HCT116 (cell line): ENCODE measurements around the gene BAG2.

Source experiments
- CEBPB ChIP-seq: IDR thresholded peaks from 2 replicates; pipeline ENCODE4 v1.6.1; 2012; ENCODE audit warnings: low read depth
- EZH2phosphoT487 ChIP-seq: fragments of 200-600 bp; IDR thresholded peaks from 2 replicates; pipeline ENCODE4 v1.6.1; 2018; ENCODE audit warnings: antibody characterized with exemption, borderline replicate concordance
- POLR2A ChIP-seq: IDR thresholded peaks from 2 replicates; pipeline ENCODE4 v1.7.0; 2011; ENCODE audit warnings: borderline replicate concordance; ENCODE audit not compliant: insufficient read depth, insufficient read length; ENCODE audit errors: extremely low read depth
- POLR2AphosphoS5 ChIP-seq: IDR thresholded peaks from 2 replicates; pipeline ENCODE4 v1.6.1; 2011; ENCODE audit warnings: mild to moderate bottlenecking, low read depth, low read length, moderate library complexity
- SIN3A ChIP-seq: IDR thresholded peaks from 2 replicates; pipeline ENCODE4 v1.6.1; 2012; ENCODE audit warnings: low read depth
- YY1 ChIP-seq: IDR thresholded peaks from 2 replicates; pipeline ENCODE4 v1.6.1; 2011; ENCODE audit warnings: low read length, low read depth, moderate library complexity, mild to moderate bottlenecking; ENCODE audit not compliant: insufficient replicate concordance; ENCODE audit errors: extremely low read depth
- TF ChIP-seq, protein P1 (sequence below), 3 experiments: fragments of 200-600 bp in 1 of 3; sonication (generic) in 1 of 3; IDR thresholded peaks in 2 of 3; conservative IDR thresholded peaks in 1 of 3; 2 replicates each; pipeline ENCODE4 v1.5.1; 2012 to 2017; ENCODE audit warnings: low read depth in 2 of 3, low read length in 2 of 3, antibody characterized with exemption in 1 of 3, borderline replicate concordance in 1 of 3, control low read depth in 1 of 3, mild to moderate bottlenecking in 1 of 3, mixed read lengths in 1 of 3, mixed run types in 1 of 3, moderate library complexity in 1 of 3; ENCODE audit not compliant: insufficient read depth in 1 of 3

DNA sequence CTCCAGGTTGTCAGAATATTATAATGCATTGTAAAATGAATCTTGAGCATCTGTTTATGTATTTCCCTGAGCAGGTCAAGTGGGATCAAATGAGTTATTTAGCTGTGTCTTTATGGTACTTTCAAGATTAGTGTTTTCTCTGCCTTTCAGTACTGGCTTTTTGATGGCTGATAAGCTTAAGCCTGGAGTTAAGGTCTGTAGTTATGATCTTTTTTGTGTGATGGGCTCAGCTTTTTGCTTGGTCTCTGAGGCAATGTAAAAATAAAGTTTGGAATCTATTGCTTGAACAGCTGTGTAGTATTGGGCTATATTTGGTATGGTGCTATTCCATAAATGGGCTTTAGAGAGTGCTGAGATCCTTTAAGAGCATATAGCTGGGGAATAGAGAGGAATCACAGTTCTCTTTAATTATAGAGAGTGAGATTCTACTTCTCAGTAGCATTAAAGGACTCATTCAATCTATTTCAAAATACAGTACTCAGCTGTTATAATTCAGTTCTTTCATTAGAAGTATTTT lies 41.4 kb upstream of the BAG2 start:
- TF ChIP-seq, protein P1, sequence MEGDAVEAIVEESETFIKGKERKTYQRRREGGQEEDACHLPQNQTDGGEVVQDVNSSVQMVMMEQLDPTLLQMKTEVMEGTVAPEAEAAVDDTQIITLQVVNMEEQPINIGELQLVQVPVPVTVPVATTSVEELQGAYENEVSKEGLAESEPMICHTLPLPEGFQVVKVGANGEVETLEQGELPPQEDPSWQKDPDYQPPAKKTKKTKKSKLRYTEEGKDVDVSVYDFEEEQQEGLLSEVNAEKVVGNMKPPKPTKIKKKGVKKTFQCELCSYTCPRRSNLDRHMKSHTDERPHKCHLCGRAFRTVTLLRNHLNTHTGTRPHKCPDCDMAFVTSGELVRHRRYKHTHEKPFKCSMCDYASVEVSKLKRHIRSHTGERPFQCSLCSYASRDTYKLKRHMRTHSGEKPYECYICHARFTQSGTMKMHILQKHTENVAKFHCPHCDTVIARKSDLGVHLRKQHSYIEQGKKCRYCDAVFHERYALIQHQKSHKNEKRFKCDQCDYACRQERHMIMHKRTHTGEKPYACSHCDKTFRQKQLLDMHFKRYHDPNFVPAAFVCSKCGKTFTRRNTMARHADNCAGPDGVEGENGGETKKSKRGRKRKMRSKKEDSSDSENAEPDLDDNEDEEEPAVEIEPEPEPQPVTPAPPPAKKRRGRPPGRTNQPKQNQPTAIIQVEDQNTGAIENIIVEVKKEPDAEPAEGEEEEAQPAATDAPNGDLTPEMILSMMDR (IDR thresholded peaks at IDR 0.05 in 2 of 3, conservative IDR thresholded peaks at IDR 0.05 in 1 of 3; ENCODE audit: borderline replicate concordance in 1 of 3, insufficient read depth in 1 of 3, low read depth in 2 of 3, low read length in 2 of 3), result no peak
- TF ChIP-seq POLR2A (no peak), YY1 (no peak), POLR2AphosphoS5 (no peak), CEBPB (no peak), SIN3A (no peak), EZH2phosphoT487 (no peak)
